ENCODE data around the gene DKK1.

DNA sequence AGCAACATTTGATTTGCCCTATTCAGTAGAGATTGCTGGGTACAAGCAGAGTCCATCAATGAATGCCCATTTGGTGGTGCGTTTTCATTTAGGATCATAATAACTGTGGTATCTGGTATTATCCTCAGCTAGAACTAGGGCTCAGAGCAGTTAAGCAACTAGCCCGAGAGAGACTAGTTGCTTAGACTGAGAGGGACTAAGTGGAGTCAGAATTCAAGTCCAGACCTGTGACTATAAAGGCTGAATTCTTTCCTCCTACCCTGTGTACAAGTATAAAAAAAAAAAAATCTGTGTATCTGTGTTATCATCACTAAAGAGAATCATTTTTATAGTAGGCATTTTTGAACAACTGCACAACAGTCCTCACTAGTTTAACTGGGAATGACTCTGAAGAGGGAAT lies 45.3 kb upstream of the DKK1 start:
- TF ChIP-seq, protein P1, sequence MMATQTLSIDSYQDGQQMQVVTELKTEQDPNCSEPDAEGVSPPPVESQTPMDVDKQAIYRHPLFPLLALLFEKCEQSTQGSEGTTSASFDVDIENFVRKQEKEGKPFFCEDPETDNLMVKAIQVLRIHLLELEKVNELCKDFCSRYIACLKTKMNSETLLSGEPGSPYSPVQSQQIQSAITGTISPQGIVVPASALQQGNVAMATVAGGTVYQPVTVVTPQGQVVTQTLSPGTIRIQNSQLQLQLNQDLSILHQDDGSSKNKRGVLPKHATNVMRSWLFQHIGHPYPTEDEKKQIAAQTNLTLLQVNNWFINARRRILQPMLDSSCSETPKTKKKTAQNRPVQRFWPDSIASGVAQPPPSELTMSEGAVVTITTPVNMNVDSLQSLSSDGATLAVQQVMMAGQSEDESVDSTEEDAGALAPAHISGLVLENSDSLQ (IDR thresholded peaks at IDR 0.05) = no peak
- TF ChIP-seq NFRKB (IDR thresholded peaks at IDR 0.05) (no peak), ARNT (IDR thresholded peaks at IDR 0.05) (no peak), FOXM1 (IDR thresholded peaks at IDR 0.05; ENCODE audit: borderline replicate concordance) (no peak), FOXA1 (IDR thresholded peaks at IDR 0.05) (no peak), BHLHE40 (IDR thresholded peaks at IDR 0.05; ENCODE audit: borderline replicate concordance) (no peak), SP1 (IDR thresholded peaks at IDR 0.05) (no peak), TARDBP (IDR thresholded peaks at IDR 0.05) (no peak), LEF1 (IDR thresholded peaks at IDR 0.05; ENCODE audit: borderline replicate concordance) (no peak), FOXK2 (IDR thresholded peaks at IDR 0.05) (no peak)

Data from HEK293T (cell line).